ENCODE data around the gene CHKA. TPM values are rescaled to one million over a fixed set of nuclear protein-coding genes. Genes with fewer than 3 reads are reported as not detected.
A peak's percentile ranks its signal among the peaks of the same experiment; 100 is the strongest.

Gene CHKA
- total RNA-seq, 1 donor from 2014 or later: 8.7 TPM

DNA sequence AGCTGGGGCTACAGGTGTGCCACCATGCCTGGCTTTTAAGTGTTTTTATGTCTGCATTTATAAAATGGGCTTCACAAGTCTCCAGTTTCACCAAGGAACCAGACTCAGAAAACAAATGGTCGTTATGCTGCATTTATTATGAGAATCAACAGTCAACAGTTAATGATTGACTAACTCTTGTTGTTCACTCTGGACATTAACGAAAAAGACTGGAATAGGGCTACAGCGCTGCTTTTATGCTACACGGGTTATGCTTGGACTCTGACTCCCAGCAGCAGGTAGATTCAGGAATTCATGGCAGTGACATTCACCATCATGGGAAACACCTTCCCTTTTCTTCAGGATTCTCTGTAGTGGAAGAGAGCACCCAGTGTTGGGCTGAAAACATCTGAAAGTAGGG lies 44.4 kb upstream of the CHKA start:
- intact Hi-C loops (cut with micrococcal nuclease): no loop called here
- Histone ChIP-seq H3K4me1 (no peaks in the 10 kb centered on the region), H3K27ac (replicated peaks) (no peak overlapping the region), H3K9me3 (replicated peaks) (no peaks in the 10 kb centered on the region), H3K27me3 (ENCODE audit: low read depth) (no peaks in the 10 kb centered on the region), H3K4me3 (no peak overlapping the region), H3K36me3 (peaks cover 75% of the 10 kb centered on the region)
- TF ChIP-seq, protein P1, sequence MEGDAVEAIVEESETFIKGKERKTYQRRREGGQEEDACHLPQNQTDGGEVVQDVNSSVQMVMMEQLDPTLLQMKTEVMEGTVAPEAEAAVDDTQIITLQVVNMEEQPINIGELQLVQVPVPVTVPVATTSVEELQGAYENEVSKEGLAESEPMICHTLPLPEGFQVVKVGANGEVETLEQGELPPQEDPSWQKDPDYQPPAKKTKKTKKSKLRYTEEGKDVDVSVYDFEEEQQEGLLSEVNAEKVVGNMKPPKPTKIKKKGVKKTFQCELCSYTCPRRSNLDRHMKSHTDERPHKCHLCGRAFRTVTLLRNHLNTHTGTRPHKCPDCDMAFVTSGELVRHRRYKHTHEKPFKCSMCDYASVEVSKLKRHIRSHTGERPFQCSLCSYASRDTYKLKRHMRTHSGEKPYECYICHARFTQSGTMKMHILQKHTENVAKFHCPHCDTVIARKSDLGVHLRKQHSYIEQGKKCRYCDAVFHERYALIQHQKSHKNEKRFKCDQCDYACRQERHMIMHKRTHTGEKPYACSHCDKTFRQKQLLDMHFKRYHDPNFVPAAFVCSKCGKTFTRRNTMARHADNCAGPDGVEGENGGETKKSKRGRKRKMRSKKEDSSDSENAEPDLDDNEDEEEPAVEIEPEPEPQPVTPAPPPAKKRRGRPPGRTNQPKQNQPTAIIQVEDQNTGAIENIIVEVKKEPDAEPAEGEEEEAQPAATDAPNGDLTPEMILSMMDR (IDR thresholded peaks at IDR 0.05; ENCODE audit: borderline replicate concordance): no peak
- DNase-seq: no peak

DNA sequence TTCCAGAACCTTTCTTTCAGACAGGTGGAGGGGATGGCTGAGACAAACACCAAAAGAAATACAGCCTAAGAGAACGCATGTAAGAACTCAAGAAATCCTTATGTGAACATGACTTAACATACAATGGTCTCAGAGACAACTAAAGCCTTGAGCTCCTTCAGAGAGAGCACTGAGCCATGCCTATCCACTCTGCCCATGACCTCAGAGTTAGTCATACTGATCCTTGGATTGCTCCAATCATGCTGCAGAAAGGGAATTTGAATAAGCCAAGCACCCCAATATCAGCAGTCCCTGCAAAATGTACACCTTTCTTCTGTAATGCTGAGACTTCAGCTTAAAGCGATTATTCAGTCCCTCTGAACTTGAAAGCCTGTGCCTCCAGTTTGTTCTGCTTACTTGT lies 43.2 kb upstream of the CHKA start:
- H3K4me1 ChIP-seq: peaks cover 8% of the 10 kb centered on the region
- no peaks in the 10 kb centered on the region for H3K27me3 ChIP-seq (ENCODE audit: low read depth)
- peaks cover 63% of the 10 kb centered on the region for H3K36me3 ChIP-seq
- no peak overlapping the region for H3K4me3 ChIP-seq
- TF ChIP-seq, protein P1 (IDR thresholded peaks at IDR 0.05; ENCODE audit: borderline replicate concordance): no peak
- DNase-seq: no peak
- intact Hi-C loops (cut with micrococcal nuclease): no loop called here
- no peak overlapping the region for H3K27ac ChIP-seq (replicated peaks)
- no peaks in the 10 kb centered on the region for H3K9me3 ChIP-seq (replicated peaks)

DNA sequence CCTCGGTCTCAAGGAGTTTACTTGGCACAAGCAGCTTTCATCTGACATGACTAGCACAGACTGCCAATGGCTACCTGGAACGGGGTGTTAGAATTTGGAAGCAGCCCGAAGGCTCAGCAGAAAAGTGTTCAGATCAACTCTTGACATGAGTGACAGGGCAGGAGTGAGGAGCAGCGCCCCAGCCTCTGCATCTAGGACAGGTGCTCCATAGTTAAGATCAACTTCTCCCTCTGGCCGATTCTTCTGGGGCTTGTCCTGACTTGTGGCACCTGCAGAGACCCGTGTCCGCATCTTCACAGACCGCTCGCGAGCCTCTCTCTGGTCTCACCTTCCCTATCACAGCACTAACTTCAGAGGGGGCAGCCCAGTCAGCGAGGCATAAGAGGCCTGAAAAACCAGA lies 42.5 kb upstream of the CHKA start:
- DNase-seq: no peak
- Histone ChIP-seq H3K4me1 (peaks cover 8% of the 10 kb centered on the region), H3K36me3 (peaks cover 59% of the 10 kb centered on the region), H3K27ac (replicated peaks) (no peak overlapping the region), H3K27me3 (ENCODE audit: low read depth) (no peaks in the 10 kb centered on the region), H3K4me3 (no peak overlapping the region), H3K9me3 (replicated peaks) (no peaks in the 10 kb centered on the region)
- TF ChIP-seq, protein P1 (IDR thresholded peaks at IDR 0.05; ENCODE audit: borderline replicate concordance): no peak
- intact Hi-C loops (cut with micrococcal nuclease): no loop called here

DNA sequence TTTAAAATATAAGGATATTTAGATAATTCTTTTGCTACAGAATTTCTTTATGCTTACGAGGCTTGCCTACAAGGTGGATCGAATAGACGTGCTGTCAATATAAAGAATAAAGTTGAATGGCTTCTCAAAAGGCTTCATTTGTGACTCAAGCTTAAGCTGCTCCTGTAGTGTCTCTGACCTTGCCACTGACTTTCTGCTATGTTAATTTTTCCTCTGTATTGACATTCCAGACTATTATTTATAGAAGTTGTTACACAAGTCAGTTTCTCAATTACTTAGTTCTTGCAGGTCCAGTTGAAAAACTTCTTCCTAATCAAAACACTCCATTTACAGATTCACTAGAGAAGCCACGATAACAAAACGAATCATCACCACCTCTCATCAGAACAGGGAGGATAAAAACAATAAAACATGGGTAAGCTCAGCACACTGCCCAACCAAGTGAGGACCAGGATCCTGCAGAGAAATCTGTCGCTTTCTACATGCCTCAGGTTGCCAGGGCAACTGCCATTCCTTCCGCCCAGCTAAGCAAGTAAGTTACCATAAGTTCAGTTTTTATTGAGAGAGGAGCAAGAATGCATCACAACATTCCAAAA lies 39.0 kb upstream of the CHKA start:
- DNase-seq: no peak

DNA sequence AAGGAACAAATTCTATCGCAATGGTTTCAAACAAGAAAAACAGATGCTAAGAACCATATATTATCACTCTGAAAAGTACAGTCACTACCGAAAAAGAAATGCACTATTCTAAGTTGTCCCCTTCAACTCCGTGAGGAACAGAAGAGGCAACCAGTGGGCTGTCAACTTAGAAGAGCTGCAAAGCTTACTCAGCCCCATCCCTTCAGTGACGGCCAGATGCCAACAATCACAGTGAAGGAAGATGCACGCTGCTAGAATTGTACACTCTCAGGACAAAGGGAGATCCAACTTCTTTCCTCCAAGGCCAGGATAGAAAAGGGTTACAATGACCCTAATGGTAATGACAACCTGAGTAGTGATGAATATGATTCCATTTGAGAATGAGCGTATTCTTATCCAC lies 38.5 kb upstream of the CHKA start:
- Histone ChIP-seq H3K4me1 (peaks cover 8% of the 10 kb centered on the region), H3K9me3 (replicated peaks) (no peaks in the 10 kb centered on the region), H3K27ac (replicated peaks) (peak overlapping the region; percentile 31), H3K27me3 (ENCODE audit: low read depth) (no peaks in the 10 kb centered on the region), H3K36me3 (peaks cover 36% of the 10 kb centered on the region), H3K4me3 (no peak overlapping the region)
- DNase-seq: no peak
- TF ChIP-seq, protein P1 (IDR thresholded peaks at IDR 0.05; ENCODE audit: borderline replicate concordance): no peak
- intact Hi-C loops (cut with micrococcal nuclease): no loop called here

More for the DNA sequence above, 39.0 kb upstream of the CHKA start:
- Histone ChIP-seq H3K27ac (replicated peaks) (peak overlapping the region; percentile 31), H3K36me3 (peaks cover 41% of the 10 kb centered on the region), H3K9me3 (replicated peaks) (no peaks in the 10 kb centered on the region), H3K4me3 (no peak overlapping the region), H3K27me3 (ENCODE audit: low read depth) (no peaks in the 10 kb centered on the region), H3K4me1 (peaks cover 8% of the 10 kb centered on the region)
- intact Hi-C loops (cut with micrococcal nuclease): no loop called here
- TF ChIP-seq, protein P1 (IDR thresholded peaks at IDR 0.05; ENCODE audit: borderline replicate concordance): no peak

Measured in left ventricle myocardium inferior (tissue), 1 donor.